ENCODE results near the gene FAT4. TPM values are rescaled to one million over a fixed set of nuclear protein-coding genes. Genes with fewer than 3 reads are reported as not detected.

Gene FAT4
- 10 to 100 TPM; 30.0 to 35.4 (median 33.9) TPM for polyA plus RNA-seq (ENCODE audit: insufficient read length in 3 of 3)

GRCh38 chr4:125314676-125315575 lies at the start of gene FAT4:
TSS of gene FAT4 (plus strand) at chr4:125314955. CDS start at chr4:125316412, 1,457 bp downstream.
- peak in 2 of 3 donors; percentile 90 to 93 for DNase-seq (ENCODE audit: low read depth in 3 of 3, low spot score in 2 of 3)

DNA sequence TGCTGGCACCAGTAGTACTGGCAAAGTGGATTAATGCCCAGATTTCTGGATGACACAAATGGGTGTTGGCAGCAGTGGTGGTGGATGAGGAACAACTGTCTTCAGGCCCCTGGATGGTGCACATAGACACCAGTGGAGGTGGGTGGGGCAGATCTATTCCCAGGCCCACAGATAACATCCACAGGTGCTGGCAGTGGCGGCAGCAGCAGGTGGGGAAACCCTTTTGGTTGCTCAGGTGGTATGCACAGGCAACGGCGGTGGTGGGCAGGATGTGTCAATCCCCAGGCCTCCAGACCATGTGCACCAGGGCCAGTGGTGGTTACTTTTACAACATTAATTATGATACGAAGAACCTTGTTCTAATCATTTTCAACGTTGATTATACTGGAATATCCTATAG lies 48.9 kb upstream of the FAT4 start:
- no peak for DNase-seq (ENCODE audit: low read depth in 3 of 3, low spot score in 2 of 3)

DNA sequence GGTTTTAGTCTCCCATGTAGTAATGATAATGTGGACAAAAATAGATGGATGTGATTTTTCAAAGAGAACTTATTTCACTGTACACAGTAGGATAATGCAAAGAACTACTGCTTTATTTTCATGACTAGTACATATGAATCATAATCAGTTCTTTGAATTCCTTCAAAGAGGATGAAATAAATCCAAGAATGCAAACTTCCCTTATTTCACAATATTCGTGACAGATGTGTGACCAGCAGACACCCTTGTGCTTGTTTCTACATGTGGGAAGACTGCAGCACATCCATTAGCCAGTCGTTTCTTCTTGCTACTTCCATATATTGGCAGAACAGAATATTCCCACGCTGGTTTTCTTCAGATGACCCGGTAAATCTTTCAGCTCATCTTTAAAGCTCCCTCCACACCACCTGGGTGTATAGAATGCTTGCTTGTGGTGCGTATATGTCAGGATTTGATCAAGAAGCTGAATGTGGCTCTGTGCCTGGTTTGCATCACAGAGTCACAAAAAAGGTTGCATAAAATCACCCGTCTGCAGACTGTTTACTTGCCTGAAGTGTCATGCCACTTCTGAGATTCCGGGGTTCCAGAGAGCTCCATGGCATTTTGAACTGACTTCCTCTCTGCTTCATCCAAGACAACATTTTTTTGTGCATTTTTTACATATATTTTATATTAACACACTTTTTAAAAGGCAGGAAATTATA lies 47.7 kb upstream of the FAT4 start:
- no peak for DNase-seq (ENCODE audit: low read depth in 3 of 3, low spot score in 2 of 3)

DNA sequence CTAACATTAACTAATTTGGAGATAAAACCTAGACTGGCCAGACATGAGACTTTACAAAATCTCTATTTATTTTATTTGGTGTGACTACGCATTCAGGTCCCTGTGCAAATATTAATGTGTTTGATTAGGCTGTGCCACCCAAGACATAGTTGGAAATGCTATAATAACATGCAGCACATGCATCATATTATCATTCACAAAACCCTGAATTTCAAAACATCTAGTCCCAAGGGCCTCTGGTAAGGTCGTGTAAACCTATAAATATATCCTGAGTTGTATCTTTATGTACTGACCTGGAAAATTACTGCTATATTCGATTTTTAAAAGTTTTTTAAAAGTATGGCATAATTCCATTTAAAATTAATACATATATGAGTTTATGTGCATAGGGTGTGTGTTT lies 47.1 kb upstream of the FAT4 start:
- DNase-seq (ENCODE audit: low read depth in 3 of 3, low spot score in 2 of 3), result no peak

DNA sequence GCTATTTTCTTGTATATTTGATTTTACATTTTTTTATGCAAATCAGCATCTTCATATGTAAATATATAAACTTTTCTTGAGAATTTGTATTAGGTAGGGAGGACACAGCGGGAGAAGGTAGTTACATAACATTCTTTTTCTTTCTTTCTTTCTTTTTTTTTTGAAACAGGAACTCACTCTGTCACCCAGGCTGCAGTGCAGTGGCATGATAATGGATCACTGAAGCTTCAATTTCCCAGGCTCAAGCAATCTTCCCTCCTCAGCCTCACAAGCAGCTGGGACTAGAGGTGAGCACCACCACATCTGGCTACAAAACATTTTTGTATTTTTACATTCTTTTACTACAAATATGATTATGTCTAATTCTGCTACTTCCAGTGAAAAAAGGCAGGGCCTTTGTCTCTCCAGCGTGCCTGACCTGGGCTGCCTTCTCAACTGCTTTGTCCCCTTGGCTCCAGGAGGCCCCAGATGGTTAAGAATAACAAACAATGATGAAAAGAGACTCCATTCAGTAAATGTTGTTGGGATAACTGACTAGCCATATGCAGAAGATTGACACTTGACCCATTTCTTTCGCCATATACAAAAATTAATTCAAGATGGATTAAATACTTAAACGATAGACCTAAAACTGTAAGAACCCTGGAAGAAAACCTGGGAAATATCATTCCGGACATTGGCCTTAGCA lies 46.5 kb upstream of the FAT4 start:
- no peak for DNase-seq (ENCODE audit: low read depth in 3 of 3, low spot score in 2 of 3)

DNA sequence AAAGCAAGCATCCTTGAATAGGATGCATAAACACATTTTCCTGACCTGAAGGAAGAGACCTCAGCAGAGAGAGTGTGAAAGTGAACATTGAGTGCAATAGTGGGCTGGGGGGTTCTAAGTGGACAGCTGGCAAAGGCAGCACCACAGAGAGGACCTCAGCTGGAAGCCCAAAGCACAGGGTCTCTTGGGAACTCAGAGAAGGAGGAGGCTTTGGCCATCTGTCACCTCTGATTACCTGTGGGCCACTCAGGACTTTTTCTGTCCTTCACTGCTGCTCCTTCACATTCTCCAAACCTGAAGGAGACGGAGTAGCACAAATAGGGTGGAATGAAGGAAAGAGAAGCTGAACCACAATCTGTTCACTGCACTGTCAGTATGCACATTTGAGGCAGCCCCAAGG lies 37.9 kb upstream of the FAT4 start:
- DNase-seq (ENCODE audit: low read depth in 3 of 3, low spot score in 2 of 3), result no peak

GRCh38 chr4:125277790-125278189 lies 37.0 kb upstream of the FAT4 start:
- DNase-seq (ENCODE audit: low read depth in 3 of 3, low spot score in 2 of 3), result no peak

GRCh38 chr4:125280892-125281403 lies 33.8 kb upstream of the FAT4 start:
- no peak for DNase-seq (ENCODE audit: low read depth in 3 of 3, low spot score in 2 of 3)

DNA sequence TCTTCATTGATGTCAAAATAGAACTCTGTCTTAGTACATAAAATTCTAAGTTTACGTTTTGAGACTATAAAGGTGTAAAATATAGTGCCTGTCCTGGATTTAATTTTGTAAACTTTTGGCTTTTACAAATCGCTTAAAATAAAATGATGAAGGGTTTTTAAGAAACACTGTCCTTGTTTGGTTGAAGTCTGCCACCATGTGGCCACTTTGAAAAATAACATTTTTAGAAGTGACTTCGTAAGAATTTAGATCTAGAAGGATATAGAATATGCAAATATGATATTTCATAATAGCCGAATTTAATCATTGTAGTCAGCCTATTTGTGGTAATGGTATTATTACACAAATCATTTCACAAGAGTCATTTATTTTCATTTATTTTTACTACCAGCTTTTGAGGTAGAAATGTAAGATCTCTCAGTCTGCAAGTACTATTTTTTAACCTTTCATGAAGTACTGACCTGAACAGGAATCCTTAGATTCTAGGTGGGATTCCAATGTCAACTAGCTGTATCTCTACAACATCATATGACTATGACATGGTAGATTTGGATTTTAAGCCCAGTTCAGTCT lies 31.0 kb upstream of the FAT4 start:
- DNase-seq (ENCODE audit: low read depth in 3 of 3, low spot score in 2 of 3), result peak in 2 of 3 donors; percentile 8 to 23

DNA sequence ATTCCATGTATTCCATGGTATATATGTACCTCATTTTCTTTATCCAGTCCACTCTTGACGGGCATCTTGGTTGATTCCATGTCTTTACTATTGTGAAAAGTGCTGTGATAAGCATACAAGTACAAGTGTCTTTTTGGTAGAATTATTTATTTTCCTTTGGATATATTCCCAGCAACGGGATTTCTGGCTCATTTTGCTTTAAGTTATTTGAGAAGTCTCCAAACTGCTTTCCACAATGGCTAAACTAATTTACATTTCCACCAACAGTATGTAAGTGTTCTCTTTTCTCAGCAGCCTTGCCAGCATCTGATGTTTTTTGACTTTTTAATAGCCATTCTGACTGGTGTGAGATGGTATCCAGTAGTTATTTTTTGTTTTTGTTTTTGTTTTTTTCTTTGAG lies 17.6 kb upstream of the FAT4 start:
- no peak for DNase-seq (ENCODE audit: low read depth in 3 of 3, low spot score in 2 of 3)

DNA sequence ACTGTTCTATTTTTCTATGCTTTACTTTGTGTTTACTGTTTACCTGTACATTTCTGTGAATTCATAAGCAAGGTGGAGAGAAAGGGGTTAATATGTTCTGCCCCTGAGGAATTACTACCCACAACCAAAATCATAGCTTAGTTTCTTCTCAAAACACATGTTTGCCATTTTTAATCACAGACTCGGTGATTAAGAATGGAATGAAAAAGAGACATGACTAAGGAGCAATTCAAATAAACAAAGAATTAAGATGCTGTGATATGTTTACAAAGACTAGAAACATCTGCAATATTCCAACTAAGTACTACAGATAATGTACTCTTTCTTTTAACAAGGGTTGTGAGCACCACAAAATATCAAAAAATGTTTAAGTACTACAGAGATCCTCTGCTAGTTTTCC lies 11.7 kb upstream of the FAT4 start:
- DNase-seq (ENCODE audit: low read depth in 3 of 3, low spot score in 2 of 3), result no peak

DNA sequence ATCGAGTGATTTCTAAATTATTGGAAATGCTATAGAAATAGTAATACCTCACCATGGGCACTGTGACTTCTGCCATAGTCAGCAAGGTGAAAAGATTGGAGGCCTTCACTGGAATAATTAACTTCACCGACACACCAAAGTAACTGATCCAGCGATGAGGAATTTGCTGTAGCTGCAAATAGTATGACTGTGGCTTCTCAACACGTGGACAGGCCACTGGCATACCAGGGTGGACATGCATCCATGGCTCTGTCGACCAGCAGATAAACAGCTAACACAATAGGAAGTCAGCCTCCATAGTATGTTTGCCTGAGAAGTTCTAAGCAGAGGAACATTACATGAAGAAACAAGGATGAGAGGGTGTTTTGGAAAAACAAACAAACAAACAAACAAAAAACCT lies 10.9 kb upstream of the FAT4 start:
- no peak for DNase-seq (ENCODE audit: low read depth in 3 of 3, low spot score in 2 of 3)

GRCh38 chr4:125306112-125306511 lies 8.6 kb upstream of the FAT4 start:
- no peak for DNase-seq (ENCODE audit: low read depth in 3 of 3, low spot score in 2 of 3)

GRCh38 chr4:125306533-125306932 lies 8.2 kb upstream of the FAT4 start:
- no peak for DNase-seq (ENCODE audit: low read depth in 3 of 3, low spot score in 2 of 3)

DNA sequence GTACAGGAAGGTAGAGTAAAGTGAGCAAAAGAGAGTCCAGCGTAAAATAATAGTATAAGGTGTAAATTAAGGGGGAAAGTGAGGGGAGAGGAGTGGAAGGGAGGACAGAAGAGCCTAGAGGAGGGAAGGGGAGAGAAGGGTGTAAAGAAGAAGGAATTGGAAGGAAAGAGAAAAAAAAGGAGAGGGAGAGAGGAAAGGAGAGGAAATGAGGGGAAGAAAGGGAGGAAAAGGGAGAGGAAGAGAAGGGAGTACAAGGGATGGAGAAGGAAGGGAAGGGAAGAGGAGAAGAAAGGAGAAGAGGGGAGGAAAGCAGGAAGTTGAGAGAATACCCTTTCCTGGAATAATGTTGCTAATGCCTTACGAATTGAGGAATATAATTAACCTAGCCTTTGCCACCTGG lies 3.3 kb upstream of the FAT4 start:
- no peak for DNase-seq (ENCODE audit: low read depth in 3 of 3, low spot score in 2 of 3)

DNA sequence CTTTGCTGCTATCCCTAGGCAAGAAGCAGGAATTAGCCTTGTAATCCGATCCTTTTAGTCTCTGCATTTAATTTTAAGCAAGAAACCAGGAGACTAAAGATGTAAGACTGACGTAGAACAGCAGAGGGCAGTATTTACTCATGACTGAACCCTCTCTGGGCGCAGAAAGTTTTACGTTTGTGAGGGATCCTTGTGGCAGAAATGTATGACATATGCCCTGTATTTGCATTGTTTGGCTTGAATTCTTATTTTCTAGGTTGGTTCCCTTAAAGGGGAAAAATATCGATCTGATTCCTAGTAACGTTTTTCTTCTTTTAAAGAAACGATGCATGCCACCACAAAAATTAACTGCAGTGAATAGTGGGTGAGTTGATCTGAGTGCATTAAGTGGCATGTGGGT lies 1.3 kb upstream of the FAT4 start:
- DNase-seq (ENCODE audit: low read depth in 3 of 3, low spot score in 2 of 3), result peak; percentile 89 to 91 (median 90)

DNA sequence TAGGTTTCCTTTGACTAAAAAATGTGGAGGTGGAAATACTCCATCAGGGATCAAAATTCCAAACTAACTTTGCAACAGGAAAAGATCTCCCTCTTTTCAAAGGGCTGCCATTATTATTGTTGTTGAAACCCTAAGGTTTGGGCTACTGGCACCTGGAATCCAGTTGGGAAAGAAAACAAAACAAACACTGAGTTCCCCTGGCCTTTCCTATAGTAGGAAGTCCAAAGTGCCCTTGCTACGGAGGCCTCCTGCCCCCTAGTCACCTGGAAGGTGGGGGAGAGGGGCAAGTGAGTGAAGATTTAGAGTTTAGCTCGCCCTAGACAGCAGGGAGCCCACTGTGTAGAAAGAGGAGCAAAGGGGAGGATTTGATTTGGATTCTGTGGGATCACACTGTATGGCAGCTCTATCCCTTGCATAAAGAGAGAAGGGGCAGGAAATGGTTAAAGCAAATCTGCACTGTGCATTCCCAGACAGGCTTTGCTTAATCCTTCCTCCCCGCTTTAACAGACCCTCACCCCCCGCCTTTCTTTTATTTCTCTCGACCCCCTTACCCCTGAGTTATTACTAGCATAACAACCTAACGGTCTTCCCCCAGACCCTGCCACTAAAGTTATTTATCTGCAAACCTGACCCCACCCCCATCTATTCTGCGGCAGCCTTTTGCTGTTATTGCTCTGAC lies 627 bp upstream of the FAT4 start:
- DNase-seq (ENCODE audit: low read depth in 3 of 3, low spot score in 2 of 3), result peak in 1 of 3 donors; percentile 86

DNA sequence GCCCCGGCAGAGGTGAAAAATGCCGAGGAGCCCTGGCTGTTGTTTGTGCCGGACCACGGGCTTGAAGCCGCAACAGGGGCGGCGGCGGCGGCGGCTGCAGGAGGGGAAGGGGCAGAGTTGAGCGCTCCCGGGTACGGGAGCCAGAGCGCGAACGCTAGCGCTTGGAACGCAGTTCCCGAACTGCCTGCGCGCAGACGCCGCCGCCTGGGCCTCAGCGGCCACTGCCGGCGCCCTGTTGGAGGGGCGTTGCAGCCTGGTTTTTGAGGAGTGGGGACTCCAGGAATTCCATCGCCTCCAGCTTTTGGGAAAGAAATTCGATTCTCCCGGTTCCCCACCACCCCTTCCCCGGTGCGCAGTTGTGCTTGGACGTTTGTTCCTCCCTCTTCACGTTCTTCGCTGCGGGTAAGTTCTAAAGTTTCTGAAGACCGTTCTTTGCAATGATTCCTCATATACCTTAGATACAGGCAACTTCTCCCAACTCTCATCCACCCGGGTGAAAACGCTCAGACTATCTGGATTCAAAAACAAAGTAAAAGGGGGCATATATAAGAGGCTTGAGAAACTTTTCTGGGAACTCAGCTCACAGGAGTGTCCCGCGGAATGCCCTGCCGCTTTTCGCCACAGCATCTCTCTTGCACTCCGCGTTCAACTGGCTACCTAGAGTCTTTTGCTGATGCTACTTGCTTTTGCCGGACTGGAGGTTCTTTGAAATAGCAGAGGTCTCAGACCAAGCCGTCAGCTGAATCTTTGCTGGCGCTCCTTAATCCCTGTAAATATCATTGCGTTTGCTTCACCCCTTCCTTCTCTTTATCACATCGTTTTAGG lies 1.0 kb downstream of the FAT4 start:
- DNase-seq (ENCODE audit: low read depth in 3 of 3, low spot score in 2 of 3), result peak in 1 of 3 donors; percentile 44

- no peak for DNase-seq (ENCODE audit: low read depth in 3 of 3, low spot score in 2 of 3)
Observed at GRCh38 chr4:125316401-125316790, 1.6 kb downstream of the FAT4 start.

Data from right renal cortex interstitium (tissue), 3 donors.